GM18873 (cell line): ENCODE measurements around the gene ATG4A.

Experiments
- ATAC-seq: cut with Tn5 transposase; IDR thresholded peaks from one replicate; pipeline ENCODE4 v1.9.1; 2021; ENCODE audit warnings: mild to moderate bottlenecking, moderate library complexity, moderate number of reproducible peaks; ENCODE audit not compliant: unreplicated experiment, low FRiP score

ATG4A gene

DNA sequence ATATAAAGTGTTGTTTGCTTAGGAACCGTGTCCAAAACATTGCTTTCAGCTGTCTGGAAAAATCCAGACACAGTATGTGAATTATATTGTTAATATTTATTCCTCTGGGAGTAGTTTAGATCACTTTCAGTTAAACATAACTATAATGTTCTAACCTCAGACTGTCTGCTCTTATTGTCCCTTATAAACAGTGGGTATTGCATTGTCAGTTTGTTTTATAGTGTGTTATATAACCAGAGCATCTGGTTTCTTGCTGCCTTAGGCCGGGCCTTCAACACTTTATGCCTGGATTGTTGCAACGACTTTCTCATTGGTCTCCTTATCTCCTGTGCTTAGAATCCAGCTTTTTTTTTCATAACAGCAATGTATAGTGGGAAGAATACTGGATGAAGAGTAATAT is 26.4 kb downstream of the ATG4A start:
- no peak for ATAC-seq

DNA sequence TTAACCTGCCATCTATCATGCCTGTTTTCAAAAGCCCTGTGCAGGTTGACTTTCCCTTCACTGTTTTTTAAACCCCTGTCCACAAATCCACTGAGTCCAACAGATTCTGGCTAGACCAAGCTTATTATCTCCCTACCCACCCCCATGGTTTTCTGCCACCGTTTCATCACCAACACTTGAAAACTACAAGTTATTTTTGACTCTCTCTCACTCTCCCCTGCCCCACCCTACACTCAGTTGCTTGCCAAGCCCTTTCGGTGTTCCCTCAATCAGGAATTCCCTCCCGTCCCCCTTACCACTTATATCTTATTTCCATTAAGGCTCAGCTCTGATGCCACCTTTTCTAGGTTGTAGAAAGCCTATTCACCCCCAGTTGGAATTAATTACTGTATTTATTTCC is 29.7 kb downstream of the ATG4A start:
- no peak for ATAC-seq

DNA sequence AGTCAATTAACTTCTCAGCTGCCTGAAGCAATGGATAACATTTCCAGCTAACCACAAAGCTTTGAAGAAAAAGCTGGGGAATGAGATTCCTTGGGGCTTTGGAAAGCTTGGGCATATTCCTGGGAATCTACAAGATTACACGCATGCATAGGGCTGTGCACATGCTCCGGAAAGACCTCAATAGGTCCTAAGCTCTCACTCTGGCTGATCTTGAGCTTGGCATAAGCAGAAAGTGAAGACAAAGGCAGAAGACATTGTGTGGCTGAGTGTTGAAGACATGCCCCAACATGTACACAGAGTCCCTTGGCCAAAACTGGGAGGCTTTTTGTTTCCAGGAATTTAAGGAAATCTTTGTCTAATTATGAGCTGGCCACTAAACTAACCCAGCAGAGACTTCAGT is 31.2 kb downstream of the ATG4A start:
- ATAC-seq = no peak

DNA sequence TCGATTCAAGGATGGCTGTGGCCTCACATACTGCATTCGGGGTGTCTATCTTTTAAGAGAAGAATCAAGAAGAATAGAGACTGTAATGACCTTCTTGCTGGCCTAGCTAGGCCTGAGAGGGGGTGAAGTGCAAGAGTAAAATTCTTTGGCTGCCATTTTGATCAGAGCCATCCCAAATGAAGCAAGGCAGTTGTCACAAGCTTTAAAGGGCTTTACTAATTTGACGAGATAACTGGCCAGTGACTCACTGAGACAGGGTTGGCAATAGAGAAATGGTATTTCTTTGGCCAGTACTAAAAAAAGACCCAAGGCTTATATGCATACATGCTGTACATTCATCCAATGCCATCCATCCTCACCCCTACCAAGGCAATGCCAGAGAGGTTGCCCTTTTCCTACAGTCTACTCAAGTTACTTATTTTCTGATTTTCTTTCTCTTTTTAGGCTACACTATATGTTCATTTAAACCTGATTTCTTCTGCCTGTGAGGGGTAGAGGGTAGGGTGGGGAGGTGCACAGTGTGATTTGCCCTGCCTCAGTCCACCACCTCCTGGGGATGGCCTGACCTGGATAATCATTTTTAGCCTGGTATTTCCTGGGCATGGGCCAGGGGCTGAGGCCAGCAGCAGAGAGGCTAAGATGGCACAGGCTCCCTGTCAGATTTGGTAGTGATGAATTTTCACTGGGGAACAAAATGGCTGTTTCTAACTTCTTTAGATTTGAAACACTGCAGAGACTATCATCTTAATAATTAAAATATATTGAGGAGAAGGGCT is 32.2 kb downstream of the ATG4A start:
- no peak for ATAC-seq

DNA sequence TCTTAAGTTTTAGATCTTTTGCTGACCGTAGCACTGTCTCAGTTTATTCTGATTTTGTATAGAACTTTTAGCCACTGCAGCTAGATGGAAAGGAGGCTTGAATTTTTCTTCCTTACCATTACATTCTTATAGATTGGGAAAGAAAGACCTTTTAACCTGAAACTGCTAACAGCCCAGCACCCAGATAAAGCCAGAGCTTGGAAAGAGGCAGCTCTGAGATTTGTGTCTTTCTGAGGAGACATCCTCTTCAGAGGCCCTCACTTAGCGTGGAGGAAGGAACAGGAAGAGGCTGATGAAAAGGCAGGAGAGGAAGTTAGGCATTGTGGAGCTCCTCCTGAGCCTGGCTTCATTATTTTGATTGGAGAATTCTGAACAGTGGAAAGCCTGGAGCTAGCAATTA is 35.1 kb downstream of the ATG4A start:
- no peak for ATAC-seq

DNA sequence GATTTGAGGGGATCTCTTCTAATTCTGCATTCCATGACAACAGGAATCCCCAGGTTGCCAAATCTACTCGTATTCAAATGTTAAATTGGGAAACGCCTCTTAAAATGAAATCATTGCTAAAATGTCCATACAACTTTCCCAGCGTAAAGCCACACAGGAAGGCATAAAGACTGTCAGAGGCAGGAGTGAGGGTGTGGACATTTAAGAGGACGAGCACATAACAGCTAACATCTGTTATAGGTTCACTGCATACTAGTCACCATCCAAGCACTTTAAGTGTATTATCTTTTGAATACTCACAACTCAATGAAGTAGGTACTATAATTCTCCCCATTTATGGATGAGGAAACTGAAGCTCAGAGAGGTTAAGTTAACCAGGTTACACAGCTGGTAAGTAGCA is 35.6 kb downstream of the ATG4A start:
- no peak for ATAC-seq

DNA sequence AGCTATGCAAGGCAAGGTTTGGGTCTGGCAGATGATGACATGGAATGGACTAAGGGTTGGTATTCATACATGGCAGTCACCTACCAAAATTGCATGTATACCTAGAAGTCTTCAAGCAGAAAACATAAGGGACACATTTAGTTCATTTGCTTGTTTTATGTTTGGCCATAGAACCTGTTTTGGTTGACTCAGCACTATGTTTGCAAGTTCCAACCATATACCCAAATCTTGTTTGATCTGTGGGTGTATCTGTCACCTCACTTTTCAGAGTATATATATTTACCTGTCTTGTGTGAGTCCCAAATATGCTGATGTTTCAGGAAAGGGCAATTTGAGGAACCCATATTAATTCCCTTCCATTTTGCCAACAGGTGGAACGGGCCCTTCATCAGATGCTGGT is 39.3 kb downstream of the ATG4A start:
- no peak for ATAC-seq

DNA sequence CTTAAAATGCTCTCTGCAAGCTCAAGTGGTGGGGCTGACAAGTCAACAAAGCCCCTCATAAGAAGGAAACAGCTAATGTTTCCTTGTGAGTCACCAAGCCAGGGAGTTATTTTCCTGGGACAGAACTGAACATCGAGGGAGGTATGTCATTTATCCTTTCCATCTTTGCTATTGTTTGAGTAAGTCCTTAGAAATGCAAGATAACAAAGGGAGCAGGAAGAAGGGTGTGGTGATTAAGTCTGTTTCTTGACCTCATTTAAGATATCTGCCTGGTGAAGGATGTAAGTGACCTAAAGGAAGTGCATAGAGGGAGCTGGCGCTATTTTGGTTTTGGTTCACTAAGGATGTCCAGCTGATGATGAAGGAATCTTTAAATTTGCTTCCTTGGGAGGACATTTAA is 39.9 kb downstream of the ATG4A start:
- no peak for ATAC-seq

DNA sequence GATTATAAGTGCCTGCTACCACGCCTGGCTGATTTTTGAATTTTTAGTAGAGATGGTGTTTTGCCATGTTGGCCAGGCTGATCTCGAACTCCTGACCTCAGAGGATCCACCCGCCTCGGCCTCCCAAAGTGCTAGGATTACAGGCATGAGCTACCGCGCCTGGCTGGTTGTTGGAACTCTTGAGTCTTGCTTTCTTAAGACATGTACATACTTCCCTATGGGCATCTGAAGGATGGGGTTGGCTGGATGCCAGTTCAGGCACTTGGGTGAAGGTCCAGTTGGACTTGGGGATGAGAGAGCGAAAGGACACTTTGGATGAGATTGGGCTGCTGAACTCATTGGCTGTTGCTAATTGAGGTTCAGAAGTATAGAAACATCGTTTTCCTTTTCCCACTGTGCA is 40.5 kb downstream of the ATG4A start:
- ATAC-seq = no peak

DNA sequence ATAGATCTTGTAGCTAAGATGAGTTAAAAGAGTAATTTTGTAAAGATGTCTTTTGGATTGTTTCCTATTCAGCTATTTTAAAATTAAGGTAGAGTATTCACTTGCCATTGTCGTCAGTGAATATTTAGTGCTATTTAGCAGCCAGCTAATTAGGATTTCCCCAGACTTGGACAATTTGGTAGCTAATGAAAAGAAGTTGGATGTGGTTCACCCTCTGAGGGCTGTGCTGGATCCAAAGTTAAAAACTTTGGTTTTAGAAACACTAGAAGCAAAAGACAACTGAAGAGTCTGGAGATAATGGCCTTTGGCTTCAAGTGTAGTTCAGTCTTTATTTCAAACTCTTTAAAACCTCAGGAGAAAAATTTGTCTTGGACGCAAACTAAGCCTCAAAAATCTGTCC is 41.3 kb downstream of the ATG4A start:
- no peak for ATAC-seq

DNA sequence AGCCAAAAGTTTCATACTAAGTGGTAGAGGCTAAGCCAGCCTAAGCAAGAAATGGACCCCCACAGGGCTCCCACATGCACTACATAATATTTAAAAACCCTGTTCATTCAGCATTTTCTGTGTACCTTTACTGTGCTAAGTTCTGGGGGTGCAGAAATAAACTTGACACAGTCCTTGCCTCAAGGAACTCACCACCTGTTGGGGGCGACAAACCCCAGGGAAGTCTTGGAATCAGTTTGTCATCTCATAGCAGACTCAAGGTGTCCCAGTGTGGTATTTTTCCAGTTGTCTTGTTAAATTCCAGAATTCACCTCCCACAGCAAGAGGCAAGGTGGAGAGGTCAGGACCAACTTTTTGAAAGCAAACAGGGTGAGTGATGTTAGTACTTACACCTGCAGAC is 43.1 kb downstream of the ATG4A start:
- no peak for ATAC-seq

DNA sequence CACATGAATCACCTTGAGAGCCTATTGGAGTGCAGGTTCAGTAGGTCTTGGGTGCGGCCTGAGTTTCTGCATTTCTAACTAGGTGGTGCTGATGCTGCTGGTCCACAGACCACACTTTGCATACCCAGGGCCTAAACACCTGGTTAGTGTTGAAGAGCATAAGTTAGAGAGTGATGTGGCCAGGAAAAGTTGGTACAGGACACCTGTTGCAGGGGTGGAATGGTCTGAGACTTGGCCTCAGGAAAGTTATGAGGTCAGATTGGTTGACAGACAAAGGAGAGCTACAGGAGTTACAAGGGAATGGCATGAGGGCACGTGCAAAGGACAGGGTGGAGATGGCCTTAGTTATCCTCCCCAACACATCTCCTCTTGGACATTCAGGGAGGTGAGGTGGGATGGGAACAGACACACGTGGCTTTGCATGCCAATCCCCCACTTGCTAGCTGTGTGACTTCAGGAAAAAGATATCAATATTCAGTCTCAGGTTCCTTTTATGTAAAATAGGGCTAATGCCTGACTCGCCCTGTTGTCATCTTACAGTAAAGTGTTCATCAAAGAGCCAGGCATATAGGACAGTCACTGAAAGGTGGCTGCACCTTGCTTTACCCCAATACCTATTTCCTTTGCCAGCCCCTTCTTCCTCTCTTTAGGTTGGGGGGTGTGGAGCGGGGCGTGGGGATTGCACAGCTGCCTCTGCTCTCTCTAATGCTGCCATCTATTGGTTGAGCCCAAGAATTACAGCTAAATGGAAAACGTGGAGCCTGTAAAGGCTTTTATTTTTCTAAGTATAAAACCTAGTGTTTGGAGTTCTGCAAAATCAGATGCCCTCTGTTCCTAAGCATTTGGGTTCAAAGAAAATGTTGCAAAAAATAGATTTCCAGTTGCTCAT is 47.5 kb downstream of the ATG4A start:
- no peak for ATAC-seq

DNA sequence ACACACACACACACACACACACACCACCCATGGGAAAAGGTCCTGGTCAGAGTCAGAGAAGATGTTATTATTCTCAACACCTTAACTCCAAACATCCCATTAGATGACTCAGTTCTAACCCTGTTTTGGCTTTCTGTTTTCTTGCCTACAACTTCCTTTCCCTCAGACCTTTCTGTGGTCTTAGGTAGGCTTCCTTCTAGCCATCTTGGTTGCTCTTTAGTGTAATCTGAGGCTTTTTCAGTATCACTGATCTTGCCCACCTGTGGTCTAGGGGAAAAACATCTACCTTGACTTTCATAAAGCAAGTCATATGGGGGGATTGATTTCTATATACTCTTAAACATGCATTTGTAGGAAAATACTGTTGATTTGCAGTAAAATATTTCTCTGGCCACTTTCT is 56.9 kb downstream of the ATG4A start:
- peak; percentile 96 for ATAC-seq

DNA sequence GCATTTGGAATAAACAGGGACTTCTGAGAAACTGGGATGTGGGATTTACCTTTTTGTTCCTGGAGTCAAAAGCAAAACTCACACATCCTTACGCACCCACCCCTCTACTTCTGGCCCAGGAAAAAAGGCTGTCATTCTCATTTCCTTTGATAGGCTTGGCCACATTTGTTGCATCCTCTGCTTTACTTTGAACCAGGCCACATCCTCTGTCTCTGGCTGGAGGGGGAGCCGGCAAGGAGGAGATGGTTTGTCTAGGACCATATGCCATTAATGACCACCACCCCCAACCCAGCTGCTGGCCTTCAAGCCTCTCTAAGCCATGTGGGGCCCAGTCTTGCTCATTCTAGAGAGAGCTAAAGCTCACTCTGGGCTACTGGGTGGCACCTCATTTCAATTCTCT is 64.5 kb downstream of the ATG4A start:
- ATAC-seq = no peak

DNA sequence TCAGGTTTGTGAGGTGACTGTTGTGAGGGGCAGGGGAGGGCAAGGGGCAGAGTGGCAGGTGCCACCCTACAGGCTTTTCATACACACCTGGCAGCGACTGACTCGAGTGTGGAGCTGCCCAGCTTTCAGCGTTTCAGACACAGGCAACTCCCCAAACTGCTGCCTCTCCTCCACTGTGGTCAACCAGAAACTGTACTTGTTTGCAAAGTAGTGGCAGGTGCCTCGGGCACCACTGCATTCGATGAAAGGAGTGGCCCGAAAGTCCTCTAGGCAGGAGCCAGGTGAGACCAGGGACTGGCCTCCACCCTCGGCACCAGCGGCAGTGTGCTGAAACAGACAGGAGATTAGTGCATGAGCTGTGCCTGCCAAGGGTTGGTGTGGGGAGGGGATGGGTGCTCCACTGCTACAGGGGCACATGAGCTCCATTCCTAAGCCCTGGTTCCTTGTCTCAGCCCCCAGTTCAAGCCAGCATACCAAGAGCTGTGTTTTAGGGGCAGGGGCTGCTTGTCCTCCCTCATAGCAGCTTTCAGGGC is 65.4 kb downstream of the ATG4A start:
- ATAC-seq = no peak

DNA sequence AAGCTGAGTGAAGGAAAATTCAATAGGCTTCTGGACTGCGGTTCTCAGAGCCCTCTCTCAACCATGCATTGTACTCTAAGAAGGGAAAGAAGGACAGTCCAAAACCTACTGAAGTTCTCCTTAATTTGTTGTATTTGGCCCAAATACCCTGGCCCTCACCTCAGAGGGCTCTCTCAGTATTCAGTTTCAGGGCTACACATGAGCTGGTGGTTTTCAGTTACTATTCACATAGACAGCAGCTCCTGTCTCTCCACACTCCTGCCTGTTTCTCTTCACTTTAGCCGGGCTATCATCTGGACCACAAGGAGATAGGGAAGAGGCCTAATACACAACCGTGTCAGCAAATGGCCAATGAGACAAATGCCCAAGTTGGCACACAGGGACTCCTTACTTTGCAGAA is 66.0 kb downstream of the ATG4A start:
- no peak for ATAC-seq

DNA sequence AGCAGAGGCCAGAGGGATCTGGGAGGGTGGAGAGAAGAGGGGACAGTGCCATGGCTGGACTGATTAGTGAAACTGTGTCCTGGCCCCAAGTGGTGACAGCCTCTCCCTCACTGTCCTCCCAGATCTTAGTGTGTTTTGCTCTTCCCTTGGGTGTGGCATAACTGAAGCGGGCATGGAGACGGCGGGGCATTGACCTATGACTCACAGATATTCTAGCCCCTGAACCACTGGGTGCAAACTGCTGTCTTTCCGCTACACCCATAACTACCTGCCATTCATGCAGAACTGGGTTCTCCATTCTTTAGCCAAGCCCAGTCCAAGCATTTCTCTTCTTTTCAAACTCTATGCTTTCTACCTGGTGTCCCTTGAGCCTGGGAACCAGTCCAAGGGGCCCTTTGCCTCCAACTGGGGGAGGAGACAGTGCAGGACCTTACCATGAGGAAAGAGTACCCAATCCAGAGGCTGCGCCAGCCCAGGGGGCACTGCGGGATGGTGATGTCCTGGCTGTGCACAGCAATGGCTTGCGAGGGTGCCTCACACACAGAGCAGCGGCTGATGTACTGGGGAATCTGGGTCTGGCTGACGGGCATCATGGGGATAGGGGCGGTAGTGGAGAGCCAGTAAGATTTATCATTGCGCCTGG is 67.6 kb downstream of the ATG4A start:
- ATAC-seq = no peak

DNA sequence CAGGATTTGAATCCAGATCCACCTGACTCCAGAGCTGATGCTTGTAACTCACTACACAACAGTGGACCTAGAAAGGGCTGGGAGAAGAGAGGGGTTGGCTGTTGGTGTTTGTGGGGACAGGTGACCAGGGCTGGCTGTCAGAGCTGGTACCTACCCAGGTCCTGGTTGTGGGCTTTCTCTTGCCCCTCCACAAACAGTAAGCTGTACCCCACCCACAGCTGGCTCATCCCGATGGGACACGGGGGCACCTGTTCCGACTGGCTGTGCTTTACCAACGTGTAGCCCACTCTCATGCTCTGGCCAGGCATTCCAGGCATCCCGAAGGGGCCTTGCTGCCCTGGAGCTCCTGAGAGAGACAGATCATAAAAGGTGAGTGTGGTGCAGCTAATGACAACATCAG is 68.7 kb downstream of the ATG4A start:
- no peak for ATAC-seq

DNA sequence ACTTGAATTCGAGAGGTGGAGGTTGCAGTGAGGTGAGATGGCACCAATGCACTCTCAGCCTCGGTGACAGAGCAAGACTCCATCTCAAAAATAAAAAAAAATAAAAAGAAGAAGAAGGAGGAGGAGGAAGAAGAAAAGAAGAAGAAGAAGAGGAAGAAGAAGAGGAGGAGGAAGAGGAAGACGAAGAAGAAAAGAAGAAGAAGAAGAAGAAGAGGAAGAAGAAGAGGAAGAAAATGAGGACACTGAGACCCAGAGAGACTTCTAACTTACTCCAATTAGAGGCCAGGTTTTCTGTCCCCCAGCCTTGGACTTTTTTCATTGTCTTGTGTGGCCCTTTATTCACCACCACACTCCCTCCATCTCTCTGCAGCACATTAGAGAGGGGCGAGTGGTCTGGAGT is 70.7 kb downstream of the ATG4A start:
- no peak for ATAC-seq

DNA sequence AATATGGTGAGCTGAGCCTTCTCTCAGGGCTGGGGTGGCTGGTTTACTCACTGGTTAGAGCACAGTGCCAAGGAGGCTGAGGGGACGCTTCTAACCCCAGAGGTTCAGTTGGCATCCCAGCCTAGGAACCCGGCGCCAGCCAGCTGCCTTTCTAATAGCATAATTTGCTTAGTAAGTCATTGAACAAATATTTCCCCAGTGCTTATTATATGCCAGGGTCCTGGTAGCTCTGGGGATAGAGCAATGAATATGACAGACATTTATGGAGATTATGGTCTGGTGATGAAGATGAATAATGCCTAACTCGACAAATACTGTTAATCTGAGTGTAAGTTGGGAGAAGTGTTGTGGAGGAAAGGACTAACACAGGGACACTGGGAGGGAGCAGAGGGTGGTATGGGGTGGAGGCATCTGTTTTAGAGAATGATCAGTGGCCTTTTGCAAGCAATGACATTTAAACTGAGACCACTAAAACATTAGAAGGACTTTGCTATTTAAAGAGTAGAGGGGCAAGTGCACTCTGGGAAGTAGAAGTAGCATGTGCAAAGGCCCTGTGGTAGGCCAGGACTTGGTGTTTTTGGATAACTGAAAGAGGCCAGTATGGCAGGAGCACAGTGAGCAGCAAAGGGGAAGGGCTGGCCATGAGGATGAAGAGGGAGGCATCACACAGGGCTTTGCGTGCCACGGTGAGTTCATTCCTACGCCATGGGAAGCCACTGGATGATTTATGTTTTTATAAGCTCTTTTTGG is 71.9 kb downstream of the ATG4A start:
- ATAC-seq = no peak
